GM21381 (cell line): ENCODE results near the gene EML1.

ENCODE experiments used
- ATAC-seq: cut with Tn5 transposase; IDR thresholded peaks from one replicate; pipeline ENCODE4 v1.9.1; 2021; ENCODE audit warnings: mild to moderate bottlenecking, moderate library complexity; ENCODE audit not compliant: unreplicated experiment

Gene EML1

GRCh38 chr14:99952453-99952852 is 159.2 kb downstream of the EML1 start:
- no peak for ATAC-seq

GRCh38 chr14:99955826-99956455 is 162.7 kb downstream of the EML1 start:
- ATAC-seq, result no peak

GRCh38 chr14:99958380-99958779 is 165.2 kb downstream of the EML1 start:
- no peak for ATAC-seq

GRCh38 chr14:99961826-99962518 is 168.8 kb downstream of the EML1 start:
- ATAC-seq, result no peak

- no peak for ATAC-seq
These were observed 171.8 kb downstream of the EML1 start for GRCh38 chr14:99964979-99965378.

- ATAC-seq, result no peak
These were observed 173.0 kb downstream of the EML1 start for GRCh38 chr14:99966037-99966835.

GRCh38 chr14:99966912-99967311 is 173.7 kb downstream of the EML1 start:
- no peak for ATAC-seq

GRCh38 chr14:99968191-99968920 is 175.1 kb downstream of the EML1 start:
- ATAC-seq, result no peak

GRCh38 chr14:99968941-99969340 is 175.7 kb downstream of the EML1 start:
- ATAC-seq, result no peak

GRCh38 chr14:99969673-99970322 is 176.6 kb downstream of the EML1 start:
- no peak for ATAC-seq

- ATAC-seq, result peak; percentile 75
These were observed 178.1 kb downstream of the EML1 start for GRCh38 chr14:99971087-99971940.

- ATAC-seq, result peak; percentile 34
These were observed 178.9 kb downstream of the EML1 start for GRCh38 chr14:99971941-99972747.

- no peak for ATAC-seq
These were observed 179.7 kb downstream of the EML1 start for GRCh38 chr14:99972748-99973466.

GRCh38 chr14:99975190-99975589 is 182.0 kb downstream of the EML1 start:
- ATAC-seq, result no peak

GRCh38 chr14:99976021-99976420 is 182.8 kb downstream of the EML1 start:
- no peak for ATAC-seq

- no peak for ATAC-seq
These were observed 183.5 kb downstream of the EML1 start for GRCh38 chr14:99976681-99977080.

- ATAC-seq, result no peak
These were observed 187.1 kb downstream of the EML1 start for GRCh38 chr14:99980299-99980698.

- ATAC-seq, result no peak
These were observed 188.6 kb downstream of the EML1 start for GRCh38 chr14:99981806-99982205.
